Measurements from ENCODE around the gene BCKDK.

Gene BCKDK

DNA sequence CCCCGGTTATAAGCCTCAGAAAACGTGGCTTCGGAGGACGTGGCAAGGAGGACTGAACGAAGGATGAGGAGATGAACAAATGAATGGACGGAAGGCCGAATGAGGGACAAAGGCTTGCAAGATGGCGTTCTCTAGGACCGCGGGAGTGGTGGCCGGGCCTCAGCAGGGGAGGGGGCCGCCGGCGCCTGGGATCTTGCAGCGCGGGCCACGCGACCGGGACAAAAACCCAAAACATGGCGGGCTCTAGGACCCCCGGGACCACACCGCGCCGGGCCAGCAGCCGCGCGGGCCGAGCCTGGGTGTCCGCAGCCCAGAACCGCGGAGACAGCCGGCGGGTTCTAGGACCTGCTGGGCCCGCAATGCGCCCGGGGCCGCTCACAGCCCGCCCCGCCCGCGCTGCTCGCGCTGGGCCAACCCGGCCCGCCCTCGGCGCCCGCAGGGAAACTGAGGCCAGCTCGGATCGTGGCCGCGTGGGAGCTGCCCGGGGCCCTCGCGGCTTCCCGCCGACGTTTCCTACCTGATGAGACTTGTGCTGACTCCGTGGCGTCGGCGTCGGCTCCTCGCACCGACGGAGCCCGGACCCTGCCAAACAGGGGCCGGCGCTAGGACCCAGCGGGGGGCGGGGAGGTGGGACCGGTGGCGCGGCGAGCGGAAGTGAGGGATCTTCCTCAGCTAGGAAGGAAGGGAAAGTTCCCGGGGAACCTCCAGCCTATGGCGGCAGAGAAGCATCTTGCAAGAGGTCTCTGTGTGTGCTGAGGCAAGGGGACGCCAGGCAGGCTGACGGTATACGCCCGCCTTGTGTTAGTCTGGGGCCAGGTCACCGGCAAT, 34.8 kb upstream of the BCKDK start:
- Histone ChIP-seq H3K9me3 (ENCODE audit: control insufficient read depth, low read length) (no peaks in the 10 kb centered on the region), H3K27me3 (replicated peaks; ENCODE audit: control insufficient read depth, insufficient read depth, low read length, poor library complexity, severe bottlenecking) (no peaks in the 10 kb centered on the region), H3K4me1 (ENCODE audit: control insufficient read depth, insufficient read depth, low read length, poor library complexity, severe bottlenecking) (peaks cover 20% of the 10 kb centered on the region), H3K36me3 (ENCODE audit: control insufficient read depth, insufficient read depth, low read length) (peaks cover 24% of the 10 kb centered on the region), H3K4me3 (ENCODE audit: insufficient read depth, low read depth, low read length, poor library complexity, severe bottlenecking) (peak overlapping the region; percentile 91), H3K27ac (ENCODE audit: insufficient read depth, low read length, poor library complexity, severe bottlenecking) (peak overlapping the region; percentile 92)
- peak; percentile 77 to 80 (median 79) for DNase-seq

DNA sequence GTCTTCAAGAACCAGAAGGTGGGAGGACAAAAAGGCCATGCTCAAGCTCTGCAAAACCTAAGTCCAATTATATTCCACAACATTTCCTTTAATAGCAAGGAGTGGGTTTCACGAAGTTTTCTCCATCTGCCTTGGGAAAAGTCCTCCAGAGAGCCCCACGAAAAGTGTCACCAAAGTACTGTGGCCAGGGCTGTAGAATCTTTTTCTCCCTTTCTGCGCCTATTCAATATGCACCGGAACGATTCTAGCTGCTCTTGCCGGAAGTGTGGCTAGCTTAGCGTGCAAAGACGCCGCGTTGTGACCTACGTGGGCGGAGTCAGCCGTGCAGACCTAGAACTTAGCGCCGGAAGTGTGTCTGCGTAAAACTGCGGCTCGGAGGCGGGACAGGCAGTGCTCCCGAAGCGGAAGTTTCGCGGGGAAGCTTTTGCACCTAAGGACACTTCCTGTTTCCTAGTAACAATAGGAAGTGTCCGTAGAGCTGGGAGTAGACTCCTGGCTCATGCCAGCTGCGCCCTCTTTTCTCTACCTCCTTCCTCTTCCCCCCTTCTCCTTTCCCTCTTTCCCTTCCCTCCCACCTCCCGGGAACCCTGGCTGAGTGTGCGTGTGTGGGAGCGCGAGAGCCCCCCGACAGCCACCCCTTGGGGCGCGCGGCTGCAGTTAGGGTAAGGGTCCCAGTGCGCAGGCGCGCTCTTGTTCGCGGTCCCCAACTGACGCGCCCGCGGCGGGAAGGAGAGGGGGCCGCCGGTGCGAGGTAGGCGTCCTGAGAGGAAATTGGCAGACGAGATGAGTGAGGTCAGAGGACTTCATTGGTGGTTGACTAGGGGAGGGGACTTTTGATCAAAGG, 34.0 kb upstream of the BCKDK start, which contains the start of the genes ZNF646 and ZNF668:
TSS of gene ZNF646 (plus strand) at position 453 of the 844 bp plus-strand sequence. CDS start 1,903 bp downstream, outside the sequence.
TSS of gene ZNF668 (minus strand) at position 271 of the 844 bp plus-strand sequence. CDS start 9,781 bp downstream, outside the sequence.
- Histone ChIP-seq H3K36me3 (ENCODE audit: control insufficient read depth, insufficient read depth, low read length) (peaks cover 32% of the 10 kb centered on the region), H3K27ac (ENCODE audit: insufficient read depth, low read length, poor library complexity, severe bottlenecking) (peak within 1 kb of the TSS; percentile 92), H3K27me3 (replicated peaks; ENCODE audit: control insufficient read depth, insufficient read depth, low read length, poor library complexity, severe bottlenecking) (no peaks in the 10 kb centered on the region), H3K9me3 (ENCODE audit: control insufficient read depth, low read length) (no peaks in the 10 kb centered on the region), H3K4me1 (ENCODE audit: control insufficient read depth, insufficient read depth, low read length, poor library complexity, severe bottlenecking) (peaks cover 20% of the 10 kb centered on the region), H3K4me3 (ENCODE audit: insufficient read depth, low read depth, low read length, poor library complexity, severe bottlenecking) (peak within 1 kb of the TSS; percentile 91)
- peak; percentile 96 to 98 (median 97) for DNase-seq

DNA sequence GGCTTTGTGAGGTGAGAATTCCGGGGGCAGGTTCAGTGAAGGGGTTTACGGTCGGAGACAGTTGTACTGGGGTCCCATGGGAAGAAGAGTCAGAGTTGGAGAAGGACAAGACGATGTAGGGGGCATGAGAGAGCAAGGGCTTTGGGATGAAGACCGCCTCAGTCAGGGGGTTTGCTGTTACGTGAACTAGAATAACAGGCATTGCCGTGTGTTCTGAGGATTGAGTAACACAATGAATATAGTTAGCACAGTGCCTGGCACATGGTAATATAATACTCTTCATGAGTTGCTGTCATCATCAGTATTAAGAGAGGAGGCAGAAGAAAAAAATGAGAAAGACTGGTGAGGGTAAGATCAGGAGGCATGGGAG, 33.4 kb upstream of the BCKDK start:
- H3K36me3 ChIP-seq (ENCODE audit: control insufficient read depth, insufficient read depth, low read length): peaks cover 36% of the 10 kb centered on the region
- peak overlapping the region; percentile 91 for H3K4me3 ChIP-seq (ENCODE audit: insufficient read depth, low read depth, low read length, poor library complexity, severe bottlenecking)
- DNase-seq: no peak
- H3K4me1 ChIP-seq (ENCODE audit: control insufficient read depth, insufficient read depth, low read length, poor library complexity, severe bottlenecking): peaks cover 20% of the 10 kb centered on the region
- no peaks in the 10 kb centered on the region for H3K27me3 ChIP-seq (replicated peaks; ENCODE audit: control insufficient read depth, insufficient read depth, low read length, poor library complexity, severe bottlenecking)
- no peaks in the 10 kb centered on the region for H3K9me3 ChIP-seq (ENCODE audit: control insufficient read depth, low read length)
- H3K27ac ChIP-seq (ENCODE audit: insufficient read depth, low read length, poor library complexity, severe bottlenecking): peak overlapping the region; percentile 92

DNA sequence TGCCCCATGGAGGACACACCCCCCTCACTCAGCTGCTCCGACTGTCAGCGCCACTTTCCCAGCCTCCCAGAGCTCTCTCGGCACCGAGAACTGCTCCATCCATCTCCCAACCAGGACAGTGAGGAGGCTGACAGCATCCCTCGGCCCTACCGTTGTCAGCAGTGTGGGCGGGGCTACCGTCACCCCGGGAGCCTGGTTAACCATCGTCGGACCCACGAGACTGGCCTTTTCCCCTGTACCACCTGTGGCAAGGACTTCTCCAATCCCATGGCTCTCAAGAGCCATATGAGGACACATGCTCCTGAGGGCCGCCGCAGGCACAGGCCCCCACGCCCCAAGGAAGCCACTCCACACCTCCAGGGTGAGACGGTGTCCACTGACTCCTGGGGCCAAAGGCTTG, 31.9 kb upstream of the BCKDK start:
- Histone ChIP-seq H3K9me3 (ENCODE audit: control insufficient read depth, low read length) (no peaks in the 10 kb centered on the region), H3K36me3 (ENCODE audit: control insufficient read depth, insufficient read depth, low read length) (peaks cover 44% of the 10 kb centered on the region), H3K27me3 (replicated peaks; ENCODE audit: control insufficient read depth, insufficient read depth, low read length, poor library complexity, severe bottlenecking) (no peaks in the 10 kb centered on the region), H3K4me3 (ENCODE audit: insufficient read depth, low read depth, low read length, poor library complexity, severe bottlenecking) (no peak overlapping the region), H3K27ac (ENCODE audit: insufficient read depth, low read length, poor library complexity, severe bottlenecking) (no peak overlapping the region), H3K4me1 (ENCODE audit: control insufficient read depth, insufficient read depth, low read length, poor library complexity, severe bottlenecking) (peaks cover 20% of the 10 kb centered on the region)
- no peak for DNase-seq

DNA sequence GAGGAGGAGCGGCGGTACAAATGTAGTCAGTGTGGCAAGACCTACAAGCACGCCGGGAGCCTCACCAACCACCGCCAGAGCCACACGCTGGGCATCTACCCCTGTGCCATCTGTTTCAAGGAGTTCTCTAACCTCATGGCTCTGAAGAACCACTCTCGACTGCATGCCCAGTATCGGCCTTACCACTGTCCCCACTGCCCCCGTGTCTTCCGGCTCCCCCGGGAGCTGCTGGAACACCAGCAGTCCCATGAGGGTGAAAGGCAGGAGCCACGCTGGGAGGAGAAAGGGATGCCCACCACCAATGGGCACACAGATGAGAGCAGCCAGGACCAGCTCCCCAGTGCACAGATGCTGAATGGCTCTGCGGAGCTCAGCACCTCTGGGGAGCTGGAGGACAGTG, 31.2 kb upstream of the BCKDK start:
- DNase-seq: no peak
- Histone ChIP-seq H3K4me1 (ENCODE audit: control insufficient read depth, insufficient read depth, low read length, poor library complexity, severe bottlenecking) (peaks cover 15% of the 10 kb centered on the region), H3K36me3 (ENCODE audit: control insufficient read depth, insufficient read depth, low read length) (peaks cover 47% of the 10 kb centered on the region), H3K27me3 (replicated peaks; ENCODE audit: control insufficient read depth, insufficient read depth, low read length, poor library complexity, severe bottlenecking) (no peaks in the 10 kb centered on the region), H3K27ac (ENCODE audit: insufficient read depth, low read length, poor library complexity, severe bottlenecking) (no peak overlapping the region), H3K4me3 (ENCODE audit: insufficient read depth, low read depth, low read length, poor library complexity, severe bottlenecking) (no peak overlapping the region), H3K9me3 (ENCODE audit: control insufficient read depth, low read length) (no peaks in the 10 kb centered on the region)

DNA sequence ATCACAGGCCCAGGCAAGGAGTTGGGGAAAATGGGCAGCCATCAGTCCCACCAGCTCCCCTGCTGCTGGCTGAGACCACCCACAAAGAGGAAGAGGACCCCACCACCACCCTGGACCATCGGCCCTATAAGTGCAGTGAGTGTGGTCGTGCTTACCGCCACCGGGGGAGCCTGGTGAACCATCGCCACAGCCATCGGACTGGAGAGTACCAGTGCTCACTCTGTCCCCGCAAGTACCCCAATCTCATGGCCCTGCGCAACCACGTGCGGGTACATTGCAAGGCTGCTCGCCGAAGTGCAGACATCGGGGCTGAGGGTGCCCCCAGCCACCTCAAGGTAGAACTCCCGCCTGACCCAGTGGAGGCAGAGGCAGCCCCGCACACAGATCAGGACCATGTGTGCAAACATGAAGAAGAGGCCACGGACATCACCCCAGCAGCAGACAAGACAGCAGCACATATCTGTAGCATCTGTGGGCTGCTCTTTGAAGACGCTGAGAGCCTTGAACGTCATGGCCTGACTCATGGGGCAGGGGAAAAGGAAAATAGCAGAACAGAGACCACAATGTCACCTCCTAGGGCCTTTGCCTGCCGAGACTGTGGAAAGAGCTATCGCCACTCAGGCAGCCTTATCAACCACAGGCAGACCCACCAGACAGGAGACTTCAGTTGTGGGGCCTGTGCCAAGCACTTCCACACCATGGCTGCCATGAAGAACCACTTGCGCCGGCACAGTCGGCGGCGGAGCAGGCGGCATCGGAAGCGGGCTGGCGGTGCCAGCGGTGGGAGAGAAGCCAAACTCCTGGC, 30.4 kb upstream of the BCKDK start:
- no peak for DNase-seq
- Histone ChIP-seq H3K27me3 (replicated peaks; ENCODE audit: control insufficient read depth, insufficient read depth, low read length, poor library complexity, severe bottlenecking) (no peaks in the 10 kb centered on the region), H3K36me3 (ENCODE audit: control insufficient read depth, insufficient read depth, low read length) (peaks cover 53% of the 10 kb centered on the region)

DNA sequence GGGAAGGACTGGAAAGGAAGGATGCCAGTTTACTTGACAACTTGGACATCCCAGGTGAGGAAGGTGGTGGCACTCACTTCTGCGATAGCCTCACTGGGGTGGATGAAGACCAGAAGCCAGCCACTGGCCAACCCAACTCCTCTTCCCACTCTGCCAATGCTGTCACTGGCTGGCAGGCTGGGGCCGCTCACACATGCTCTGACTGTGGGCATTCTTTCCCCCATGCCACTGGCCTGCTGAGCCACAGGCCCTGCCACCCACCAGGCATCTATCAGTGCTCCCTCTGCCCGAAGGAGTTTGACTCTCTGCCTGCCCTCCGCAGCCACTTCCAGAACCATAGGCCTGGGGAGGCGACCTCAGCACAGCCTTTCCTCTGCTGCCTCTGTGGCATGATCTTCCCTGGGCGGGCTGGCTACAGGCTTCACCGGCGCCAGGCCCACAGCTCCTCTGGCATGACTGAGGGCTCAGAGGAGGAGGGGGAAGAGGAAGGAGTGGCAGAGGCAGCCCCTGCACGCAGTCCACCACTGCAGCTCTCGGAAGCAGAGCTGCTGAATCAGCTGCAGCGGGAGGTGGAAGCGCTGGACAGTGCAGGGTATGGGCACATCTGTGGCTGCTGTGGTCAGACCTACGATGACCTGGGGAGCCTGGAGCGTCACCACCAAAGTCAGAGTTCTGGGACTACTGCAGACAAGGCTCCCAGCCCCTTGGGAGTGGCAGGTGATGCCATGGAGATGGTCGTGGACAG, 29.4 kb upstream of the BCKDK start:
- H3K4me1 ChIP-seq (ENCODE audit: control insufficient read depth, insufficient read depth, low read length, poor library complexity, severe bottlenecking): peaks cover 4% of the 10 kb centered on the region
- no peaks in the 10 kb centered on the region for H3K9me3 ChIP-seq (ENCODE audit: control insufficient read depth, low read length)
- H3K36me3 ChIP-seq (ENCODE audit: control insufficient read depth, insufficient read depth, low read length): peaks cover 53% of the 10 kb centered on the region
- no peak overlapping the region for H3K4me3 ChIP-seq (ENCODE audit: insufficient read depth, low read depth, low read length, poor library complexity, severe bottlenecking)
- no peak for DNase-seq
- H3K27me3 ChIP-seq (replicated peaks; ENCODE audit: control insufficient read depth, insufficient read depth, low read length, poor library complexity, severe bottlenecking): no peaks in the 10 kb centered on the region
- no peak overlapping the region for H3K27ac ChIP-seq (ENCODE audit: insufficient read depth, low read length, poor library complexity, severe bottlenecking)

More for the DNA sequence above, 30.4 kb upstream of the BCKDK start:
- Histone ChIP-seq H3K4me1 (ENCODE audit: control insufficient read depth, insufficient read depth, low read length, poor library complexity, severe bottlenecking) (peaks cover 7% of the 10 kb centered on the region), H3K4me3 (ENCODE audit: insufficient read depth, low read depth, low read length, poor library complexity, severe bottlenecking) (no peak overlapping the region), H3K9me3 (ENCODE audit: control insufficient read depth, low read length) (no peaks in the 10 kb centered on the region), H3K27ac (ENCODE audit: insufficient read depth, low read length, poor library complexity, severe bottlenecking) (no peak overlapping the region)

DNA sequence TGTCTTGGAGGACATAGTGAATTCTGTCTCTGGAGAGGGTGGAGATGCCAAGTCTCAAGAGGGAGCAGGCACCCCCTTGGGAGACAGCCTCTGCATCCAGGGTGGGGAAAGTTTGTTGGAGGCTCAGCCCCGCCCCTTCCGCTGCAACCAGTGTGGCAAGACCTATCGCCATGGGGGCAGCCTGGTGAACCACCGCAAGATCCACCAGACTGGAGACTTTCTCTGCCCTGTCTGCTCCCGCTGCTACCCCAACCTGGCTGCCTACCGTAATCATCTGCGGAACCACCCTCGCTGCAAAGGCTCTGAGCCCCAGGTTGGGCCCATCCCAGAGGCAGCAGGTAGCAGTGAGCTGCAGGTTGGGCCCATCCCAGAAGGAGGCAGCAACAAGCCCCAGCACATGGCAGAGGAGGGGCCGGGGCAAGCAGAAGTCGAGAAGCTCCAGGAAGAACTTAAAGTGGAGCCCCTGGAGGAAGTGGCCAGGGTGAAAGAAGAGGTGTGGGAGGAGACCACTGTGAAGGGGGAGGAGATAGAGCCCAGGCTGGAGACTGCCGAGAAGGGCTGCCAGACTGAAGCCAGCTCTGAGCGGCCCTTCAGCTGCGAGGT, 28.7 kb upstream of the BCKDK start:
- DNase-seq: no peak
- Histone ChIP-seq H3K36me3 (ENCODE audit: control insufficient read depth, insufficient read depth, low read length) (peaks cover 60% of the 10 kb centered on the region), H3K27ac (ENCODE audit: insufficient read depth, low read length, poor library complexity, severe bottlenecking) (no peak overlapping the region), H3K4me1 (ENCODE audit: control insufficient read depth, insufficient read depth, low read length, poor library complexity, severe bottlenecking) (peaks cover 4% of the 10 kb centered on the region), H3K4me3 (ENCODE audit: insufficient read depth, low read depth, low read length, poor library complexity, severe bottlenecking) (no peak overlapping the region), H3K9me3 (ENCODE audit: control insufficient read depth, low read length) (no peaks in the 10 kb centered on the region), H3K27me3 (replicated peaks; ENCODE audit: control insufficient read depth, insufficient read depth, low read length, poor library complexity, severe bottlenecking) (no peaks in the 10 kb centered on the region)

All from effector memory CD4-positive, alpha-beta T cell (primary cell).